Adrenal gland (tissue), 5 donors: ENCODE measurements around the gene PERM1.

Experiments
- POLR2A ChIP-seq, 2 donors: fragments of 450-650 bp; IDR thresholded peaks; one replicate each; pipeline ENCODE4 v1.6.1; 2017; ENCODE audit warnings: antibody characterized with exemption in 2 of 2, mild to moderate bottlenecking in 2 of 2, moderate library complexity in 1 of 2
- TF ChIP-seq, protein P1 (sequence below), 6 experiments: fragments of 450-650 bp in 4 of 6; fragments of 200-600 bp in 2 of 6; sonication (generic) in 1 of 6; IDR thresholded peaks; 1 replicate in 5 of 6; 2 replicates in 1 of 6; pipeline versions ENCODE4 v1.5.1 to v1.8.0; 2016 to 2021; ENCODE audit warnings: antibody characterized with exemption in 6 of 6, mild to moderate bottlenecking in 2 of 6, moderate library complexity in 1 of 6
- donor health status: DM: no; HTN: no; CAD: no.

DNA sequence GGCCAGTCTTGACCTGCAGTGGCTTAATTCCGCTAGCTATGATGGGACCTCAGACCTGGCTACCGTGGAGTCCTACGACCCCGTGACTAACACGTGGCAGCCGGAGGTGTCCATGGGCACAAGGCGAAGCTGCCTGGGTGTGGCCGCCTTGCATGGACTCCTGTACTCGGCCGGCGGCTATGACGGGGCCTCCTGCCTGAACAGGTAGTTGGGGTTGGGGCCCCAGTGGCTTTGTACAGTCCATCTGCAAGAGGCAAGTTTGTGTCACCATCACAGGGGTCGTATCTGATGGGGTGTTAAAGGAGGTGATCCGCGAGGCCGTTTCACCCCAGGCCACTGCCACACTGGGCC lies 18.6 kb downstream of the PERM1 start:
- TF ChIP-seq, protein P1, sequence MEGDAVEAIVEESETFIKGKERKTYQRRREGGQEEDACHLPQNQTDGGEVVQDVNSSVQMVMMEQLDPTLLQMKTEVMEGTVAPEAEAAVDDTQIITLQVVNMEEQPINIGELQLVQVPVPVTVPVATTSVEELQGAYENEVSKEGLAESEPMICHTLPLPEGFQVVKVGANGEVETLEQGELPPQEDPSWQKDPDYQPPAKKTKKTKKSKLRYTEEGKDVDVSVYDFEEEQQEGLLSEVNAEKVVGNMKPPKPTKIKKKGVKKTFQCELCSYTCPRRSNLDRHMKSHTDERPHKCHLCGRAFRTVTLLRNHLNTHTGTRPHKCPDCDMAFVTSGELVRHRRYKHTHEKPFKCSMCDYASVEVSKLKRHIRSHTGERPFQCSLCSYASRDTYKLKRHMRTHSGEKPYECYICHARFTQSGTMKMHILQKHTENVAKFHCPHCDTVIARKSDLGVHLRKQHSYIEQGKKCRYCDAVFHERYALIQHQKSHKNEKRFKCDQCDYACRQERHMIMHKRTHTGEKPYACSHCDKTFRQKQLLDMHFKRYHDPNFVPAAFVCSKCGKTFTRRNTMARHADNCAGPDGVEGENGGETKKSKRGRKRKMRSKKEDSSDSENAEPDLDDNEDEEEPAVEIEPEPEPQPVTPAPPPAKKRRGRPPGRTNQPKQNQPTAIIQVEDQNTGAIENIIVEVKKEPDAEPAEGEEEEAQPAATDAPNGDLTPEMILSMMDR (IDR thresholded peaks at IDR 0.05): no peak
- TF ChIP-seq POLR2A (IDR thresholded peaks at IDR 0.05): no peak
